Endodermal cell (in vitro differentiated cells): ENCODE results near the gene AADACL2. TPM values are rescaled to one million over a fixed set of nuclear protein-coding genes. Genes with fewer than 3 reads are reported as not detected.

Experiments used
- DNase-seq: peaks from one replicate; pipeline ENCODE4 v3.0.0-alpha.2; 2017
- H3K27ac ChIP-seq: 2 replicates; pipeline ENCODE4 v1.5.1; 2013; ENCODE audit warnings: mild to moderate bottlenecking, low read depth, low read length, moderate library complexity
- H3K27me3 ChIP-seq: 2 replicates; pipeline ENCODE4 v1.6.1; 2013; ENCODE audit warnings: mild to moderate bottlenecking, low read length, moderate library complexity; ENCODE audit not compliant: insufficient read depth, control insufficient read depth, poor library complexity, severe bottlenecking
- H3K36me3 ChIP-seq: 2 replicates; pipeline ENCODE4 v1.7.0; 2013; ENCODE audit warnings: mild to moderate bottlenecking, low read length, moderate library complexity; ENCODE audit not compliant: control insufficient read depth, insufficient read depth
- H3K4me1 ChIP-seq: one replicate; pipeline ENCODE4 v1.7.0; 2013; ENCODE audit warnings: low read length; ENCODE audit not compliant: control insufficient read depth, insufficient read depth
- H3K4me3 ChIP-seq: 2 replicates; pipeline ENCODE4 v1.5.1; 2013; ENCODE audit warnings: mild to moderate bottlenecking, low read length, moderate library complexity
- H3K9ac ChIP-seq: 2 replicates; pipeline ENCODE4 v1.6.1; 2013; ENCODE audit warnings: mild to moderate bottlenecking, low read length, moderate library complexity; ENCODE audit not compliant: poor library complexity, severe bottlenecking; ENCODE audit errors: extremely low read depth
- H3K9me3 ChIP-seq: 2 replicates; pipeline ENCODE4 v1.6.1; 2013; ENCODE audit warnings: mild to moderate bottlenecking, low read length, moderate library complexity; ENCODE audit not compliant: control insufficient read depth
- H3K27ac Mint-ChIP-seq: 2 replicates; pipeline ENCODE4 v1.8.0; 2020; ENCODE audit warnings: mixed read lengths
- H3K27me3 Mint-ChIP-seq: 2 replicates; pipeline ENCODE4 v1.8.0; 2021; ENCODE audit warnings: mild to moderate bottlenecking, mixed read lengths; ENCODE audit not compliant: insufficient read depth
- H3K36me3 Mint-ChIP-seq: 2 replicates; pipeline ENCODE4 v1.8.0; 2020; ENCODE audit warnings: low read depth, mixed read lengths
- H3K4me1 Mint-ChIP-seq: 2 replicates; pipeline ENCODE4 v1.8.0; 2020; ENCODE audit warnings: mixed read lengths
- H3K4me3 Mint-ChIP-seq: 2 replicates; pipeline ENCODE4 v1.8.0; 2020; ENCODE audit warnings: mild to moderate bottlenecking, moderate library complexity, mixed read lengths
- H3K9me3 Mint-ChIP-seq: 2 replicates; pipeline ENCODE4 v1.8.0; 2020; ENCODE audit warnings: mild to moderate bottlenecking, mixed read lengths
- WGBS, 2 experiments: methylation state at CpG; one replicate each; pipeline versions ENCODE4 v1.1.5 to v1.1.7; 2013; ENCODE audit warnings: missing lambda C conversion rate in 2 of 2, mixed read lengths in 1 of 2; ENCODE audit not compliant: insufficient coverage in 1 of 2, insufficient read length in 1 of 2; 5-methylcytosine and 5-hydroxymethylcytosine counted together
- total RNA-seq, 2 donors: library from RNA; stranded (reverse); fragmentation: NEBNext Ultra II Directional in 1 of 2; extraction: Animal tissue kit (Norgen Biotek cat#: 25700) in 1 of 2; gene quantifications; 2 replicates in 1 of 2; 3 replicates in 1 of 2; pipeline ENCODE4 v1.2.1, GENCODE V29; 2021
- TF ChIP-seq, protein P1 (sequence below): fragments of 200-600 bp; sonication (generic); conservative IDR thresholded peaks from 2 replicates; pipeline ENCODE4 v1.5.0; 2021; ENCODE audit warnings: antibody characterized with exemption, mild to moderate bottlenecking

AADACL2 gene
- total RNA-seq, 2 donors from 2014 or later = not detected

- Mint-ChIP-seq H3K27ac (no peak overlapping the region), H3K9me3 (peaks cover 13% of the 10 kb centered on the region), H3K4me3 (no peak overlapping the region), H3K27me3 (no peaks in the 10 kb centered on the region), H3K4me1 (peaks cover 2% of the 10 kb centered on the region), H3K36me3 (no peaks in the 10 kb centered on the region)
- Histone ChIP-seq H3K4me1 (no peaks in the 10 kb centered on the region), H3K9ac (no peak overlapping the region), H3K27me3 (no peaks in the 10 kb centered on the region), H3K4me3 (no peak overlapping the region), H3K36me3 (no peaks in the 10 kb centered on the region), H3K27ac (no peak overlapping the region), H3K9me3 (peaks cover 2% of the 10 kb centered on the region)
- DNase-seq = no peak
- WGBS, 2 experiments = 69 to 78% methylated on average over 4 to 5 of the region's 5 CpGs
- TF ChIP-seq, protein P1, sequence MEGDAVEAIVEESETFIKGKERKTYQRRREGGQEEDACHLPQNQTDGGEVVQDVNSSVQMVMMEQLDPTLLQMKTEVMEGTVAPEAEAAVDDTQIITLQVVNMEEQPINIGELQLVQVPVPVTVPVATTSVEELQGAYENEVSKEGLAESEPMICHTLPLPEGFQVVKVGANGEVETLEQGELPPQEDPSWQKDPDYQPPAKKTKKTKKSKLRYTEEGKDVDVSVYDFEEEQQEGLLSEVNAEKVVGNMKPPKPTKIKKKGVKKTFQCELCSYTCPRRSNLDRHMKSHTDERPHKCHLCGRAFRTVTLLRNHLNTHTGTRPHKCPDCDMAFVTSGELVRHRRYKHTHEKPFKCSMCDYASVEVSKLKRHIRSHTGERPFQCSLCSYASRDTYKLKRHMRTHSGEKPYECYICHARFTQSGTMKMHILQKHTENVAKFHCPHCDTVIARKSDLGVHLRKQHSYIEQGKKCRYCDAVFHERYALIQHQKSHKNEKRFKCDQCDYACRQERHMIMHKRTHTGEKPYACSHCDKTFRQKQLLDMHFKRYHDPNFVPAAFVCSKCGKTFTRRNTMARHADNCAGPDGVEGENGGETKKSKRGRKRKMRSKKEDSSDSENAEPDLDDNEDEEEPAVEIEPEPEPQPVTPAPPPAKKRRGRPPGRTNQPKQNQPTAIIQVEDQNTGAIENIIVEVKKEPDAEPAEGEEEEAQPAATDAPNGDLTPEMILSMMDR = no peak
These were observed 46.7 kb upstream of the AADACL2 start for GRCh38 chr3:151687076-151687475.

- H3K27ac ChIP-seq = no peak overlapping the region
- no peaks in the 10 kb centered on the region for H3K27me3 Mint-ChIP-seq
- H3K27ac Mint-ChIP-seq = no peak overlapping the region
- 71% methylated on average over 1 of the region's 1 CpG; no CpG with 5 or more reads in 1 of the 2 experiments for WGBS, 2 experiments
- H3K4me3 ChIP-seq = no peak overlapping the region
- no peak overlapping the region for H3K9ac ChIP-seq
- H3K36me3 Mint-ChIP-seq = no peaks in the 10 kb centered on the region
- H3K27me3 ChIP-seq = no peaks in the 10 kb centered on the region
- peaks cover 2% of the 10 kb centered on the region for H3K4me1 Mint-ChIP-seq
- H3K4me3 Mint-ChIP-seq = no peak overlapping the region
- H3K9me3 Mint-ChIP-seq = peaks cover 2% of the 10 kb centered on the region
- DNase-seq = no peak
- no peaks in the 10 kb centered on the region for H3K9me3 ChIP-seq
- TF ChIP-seq, protein P1 = no peak
- no peaks in the 10 kb centered on the region for H3K4me1 ChIP-seq
- H3K36me3 ChIP-seq = no peaks in the 10 kb centered on the region
These were observed 45.2 kb upstream of the AADACL2 start for GRCh38 chr3:151688571-151688970.

DNA sequence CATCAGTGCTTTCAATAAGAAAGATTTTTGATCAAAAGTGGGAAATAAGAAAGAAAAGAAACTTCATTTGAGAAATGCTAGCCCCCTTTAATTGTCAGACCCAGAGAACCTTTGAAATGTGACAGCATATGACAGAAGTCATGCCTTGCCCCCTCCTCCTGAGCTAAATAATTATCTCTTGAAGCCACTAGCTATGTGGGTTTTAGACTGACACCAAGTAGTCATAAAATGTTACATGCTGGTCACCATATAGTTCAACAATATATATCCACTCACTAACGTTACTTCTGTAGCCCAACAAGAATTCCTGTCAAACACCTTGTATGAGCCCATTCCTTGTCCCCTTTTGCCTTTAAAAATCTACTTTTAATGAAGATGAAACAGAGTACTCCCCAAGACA is 43.1 kb upstream of the AADACL2 start:
- Mint-ChIP-seq H3K36me3 (no peaks in the 10 kb centered on the region), H3K4me1 (peaks cover 2% of the 10 kb centered on the region), H3K4me3 (no peak overlapping the region), H3K27ac (no peak overlapping the region), H3K9me3 (no peaks in the 10 kb centered on the region), H3K27me3 (no peaks in the 10 kb centered on the region)
- DNase-seq = no peak
- H3K4me1 ChIP-seq = no peaks in the 10 kb centered on the region
- H3K4me3 ChIP-seq = no peak overlapping the region
- 86 to 91% methylated on average over 1 of the region's 1 CpG for WGBS, 2 experiments
- no peak overlapping the region for H3K9ac ChIP-seq
- H3K36me3 ChIP-seq = no peaks in the 10 kb centered on the region
- TF ChIP-seq, protein P1 = no peak
- no peak overlapping the region for H3K27ac ChIP-seq
- H3K27me3 ChIP-seq = no peaks in the 10 kb centered on the region
- H3K9me3 ChIP-seq = no peaks in the 10 kb centered on the region
